Spinal cord (tissue), 10 donors: ENCODE measurements around the gene ZNF722. TPM values are rescaled to one million over a fixed set of nuclear protein-coding genes. Genes with fewer than 3 reads are reported as not detected.
A peak's percentile ranks its signal among the peaks of the same experiment; 100 is the strongest.
"Not testable (repeated sequence)": the region's sequence is repeated elsewhere in the genome, so short reads cannot be mapped to it uniquely, and the experiment has no call there.

ENCODE experiments used
- DNase-seq, 6 donors: peaks; one replicate each; pipeline versions ENCODE4 v3.0.0 to v3.0.0-alpha.2; 2013 to 2015; ENCODE audit warnings: low spot score in 6 of 6, low read depth in 4 of 6
- H3K27ac ChIP-seq: one replicate; pipeline ENCODE4 v1.5.1; 2013; ENCODE audit warnings: low read depth, low read length, control low read depth
- H3K27me3 ChIP-seq: one replicate; pipeline ENCODE4 v1.6.1; 2013; ENCODE audit warnings: low read length; ENCODE audit not compliant: control insufficient read depth, insufficient read depth
- H3K36me3 ChIP-seq: one replicate; pipeline ENCODE4 v1.6.1; 2013; ENCODE audit warnings: low read length; ENCODE audit not compliant: control insufficient read depth, insufficient read depth
- H3K4me1 ChIP-seq: one replicate; pipeline ENCODE4 v1.6.1; 2013; ENCODE audit warnings: low read length; ENCODE audit not compliant: control insufficient read depth, insufficient read depth
- H3K4me3 ChIP-seq: one replicate; pipeline ENCODE4 v1.5.1; 2013; ENCODE audit warnings: low read depth, low read length, control low read depth
- H3K9me3 ChIP-seq: one replicate; pipeline ENCODE4 v1.6.1; 2013; ENCODE audit warnings: low read length; ENCODE audit not compliant: control insufficient read depth, insufficient read depth
- WGBS: methylation state at CpG from one replicate; pipeline ENCODE4 v1.1.5; 2013; ENCODE audit warnings: missing lambda C conversion rate; ENCODE audit not compliant: insufficient coverage; 5-methylcytosine and 5-hydroxymethylcytosine counted together
- long read RNA-seq, 4 donors: transcript quantifications; one replicate each; lab custom pipeline, GENCODE V29; 2026
- polyA plus RNA-seq, 2 donors: library from polyadenylated mRNA; unstranded; fragments of 120-200 nt; gene quantifications; one replicate each; pipeline ENCODE4 v1.2.1, GENCODE V29; 2013; ENCODE audit not compliant: insufficient read length in 2 of 2
- total RNA-seq, 2 donors: library from RNA; depleted of rRNA in 1 of 2; stranded (reverse); fragments of 120-200 nt in 1 of 2; fragments of >200 nt in 1 of 2; gene quantifications; one replicate each; pipeline versions ENCODE4 v1.2.3 to v1.2.4, GENCODE V29; 2013 to 2014
- donor health status: healthy.

The ZNF722 gene
- total RNA-seq (not detected), polyA plus RNA-seq (not detected)
- long read RNA-seq, donor 1, result 0 reads
- long read RNA-seq, donor 2, result 0 reads
- long read RNA-seq, donor 3, result 0 reads
- long read RNA-seq, donor 4, result 0 reads

DNA sequence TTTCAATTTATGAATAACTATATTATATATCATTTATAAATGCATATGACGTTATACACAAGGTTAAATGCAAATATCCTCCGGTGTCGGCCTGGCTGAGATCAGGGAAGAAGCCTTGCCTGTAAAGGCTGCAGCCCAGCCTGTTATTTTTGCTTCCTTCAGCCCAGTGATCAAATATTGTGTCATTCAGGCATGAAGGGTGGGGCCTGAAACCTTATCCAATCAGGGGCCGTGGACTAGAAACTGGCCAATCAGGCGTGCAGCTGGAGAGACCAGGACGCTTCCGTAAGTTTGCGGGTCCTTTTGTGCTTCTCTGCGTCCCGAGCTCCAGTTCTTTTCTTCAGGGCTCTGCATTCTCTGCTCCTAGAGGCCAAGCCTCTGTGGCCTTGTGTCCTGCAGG, at the start of gene ZNF722:
Gene ZNF722 (plus strand): TSS at position 301 of the 400 bp plus-strand sequence. CDS start 113 bp downstream, outside the sequence.
- H3K27ac ChIP-seq, result no peak within 1 kb of the TSS
- WGBS, result 92% methylated on average over 9 of the region's 10 CpGs
- H3K4me3 ChIP-seq, result no peak within 1 kb of the TSS
- no peaks in the 10 kb centered on the region for H3K27me3 ChIP-seq
- H3K9me3 ChIP-seq, result peaks cover 1% of the 10 kb centered on the region
- no peak for DNase-seq
- H3K4me1 ChIP-seq, result no peaks in the 10 kb centered on the region
- H3K36me3 ChIP-seq, result no peaks in the 10 kb centered on the region

DNA sequence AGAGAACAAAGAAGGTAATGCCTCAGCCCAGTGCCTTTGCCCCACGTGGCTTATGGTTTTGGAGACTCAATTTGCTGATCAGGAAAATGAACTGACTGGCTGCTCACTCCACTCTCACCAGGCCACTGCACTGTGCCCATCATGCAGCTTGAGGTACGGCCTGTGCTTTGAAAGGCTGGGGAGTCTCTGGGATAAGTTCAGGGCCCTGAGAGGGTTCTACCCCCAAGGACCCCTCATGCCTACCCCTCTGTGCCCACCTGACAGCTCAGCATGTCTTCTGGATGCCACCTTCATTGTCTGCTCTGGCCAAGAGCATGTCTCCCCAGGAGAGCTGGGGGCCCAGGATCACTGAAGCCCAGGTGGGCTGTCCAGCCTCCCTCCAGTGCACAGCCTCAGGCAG, 45.5 kb upstream of the ZNF722 start:
- H3K27me3 ChIP-seq, result no peaks in the 10 kb centered on the region
- no peaks in the 10 kb centered on the region for H3K4me1 ChIP-seq
- DNase-seq, result no peak
- 71% methylated on average over 2 of the region's 2 CpGs for WGBS
- H3K9me3 ChIP-seq, result peaks cover 16% of the 10 kb centered on the region
- H3K4me3 ChIP-seq, result no peak overlapping the region
- H3K36me3 ChIP-seq, result no peaks in the 10 kb centered on the region
- no peak overlapping the region for H3K27ac ChIP-seq

DNA sequence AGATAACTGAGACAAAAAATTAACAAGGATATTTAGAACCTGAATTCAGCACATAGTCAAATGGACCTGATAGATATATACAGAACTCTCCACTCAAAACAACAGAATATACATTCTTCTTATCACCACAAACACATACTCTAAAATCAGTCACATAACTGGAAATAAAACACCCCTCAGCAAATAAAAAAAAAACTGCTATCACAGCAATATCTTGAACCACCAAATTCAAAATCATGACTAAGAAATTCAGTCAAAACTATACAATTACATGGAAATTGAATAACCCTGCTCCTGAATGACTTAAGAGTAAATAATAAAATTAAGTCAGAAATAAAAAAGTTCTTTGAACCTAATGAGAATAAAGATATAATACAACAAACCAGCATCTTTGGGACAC, 30.0 kb upstream of the ZNF722 start:
- no peaks in the 10 kb centered on the region for H3K27me3 ChIP-seq
- no peak overlapping the region for H3K4me3 ChIP-seq
- H3K4me1 ChIP-seq, result no peaks in the 10 kb centered on the region
- no peak overlapping the region for H3K27ac ChIP-seq
- no peak for DNase-seq
- no peaks in the 10 kb centered on the region for H3K36me3 ChIP-seq
- peaks cover 4% of the 10 kb centered on the region for H3K9me3 ChIP-seq

DNA sequence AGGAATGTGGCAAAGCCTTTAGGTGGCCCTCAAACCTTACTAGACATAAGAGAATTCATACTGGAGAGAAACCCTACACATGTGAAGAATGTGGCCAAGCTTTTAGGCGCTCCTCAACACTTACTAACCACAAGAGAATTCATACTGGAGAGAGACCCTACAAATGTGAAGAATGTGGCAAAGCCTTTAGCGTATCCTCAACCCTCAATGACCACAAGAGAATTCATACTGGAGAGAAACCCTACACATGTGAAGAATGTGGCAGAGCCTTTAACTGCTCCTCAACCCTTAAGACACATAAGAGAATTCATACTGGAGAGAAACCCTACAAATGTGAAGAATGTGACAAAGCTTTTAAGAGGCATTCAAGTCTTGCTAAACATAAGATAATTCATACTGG, 16.8 kb downstream of the ZNF722 start:
- not testable (repeated sequence) for H3K27ac ChIP-seq, H3K27me3 ChIP-seq, H3K36me3 ChIP-seq, H3K4me3 ChIP-seq, H3K9me3 ChIP-seq, H3K4me1 ChIP-seq, DNase-seq
- no CpG with 5 or more reads among the region's 2 CpGs for WGBS

DNA sequence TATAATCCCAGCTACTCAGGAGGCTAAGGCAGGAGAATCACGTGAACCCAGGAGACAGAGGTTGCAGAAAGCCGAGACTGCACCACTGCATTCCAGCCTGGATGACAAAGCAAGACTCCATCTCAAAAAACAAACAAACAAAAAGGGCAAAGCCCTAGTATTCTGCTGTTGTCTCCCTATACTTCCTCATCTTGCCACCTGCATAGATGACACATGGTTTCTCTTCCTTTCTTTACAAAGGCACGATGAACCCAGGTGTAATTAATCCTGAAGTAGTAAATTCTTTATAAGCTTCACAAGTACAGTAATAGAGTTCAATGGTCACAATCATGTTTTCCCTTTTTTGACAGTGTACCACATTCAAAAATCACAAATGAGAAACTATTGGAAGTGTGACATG, 36.7 kb downstream of the ZNF722 start:
- Histone ChIP-seq H3K36me3 (no peaks in the 10 kb centered on the region), H3K9me3 (peaks cover 4% of the 10 kb centered on the region), H3K27me3 (no peaks in the 10 kb centered on the region), H3K27ac (no peak overlapping the region), H3K4me1 (no peaks in the 10 kb centered on the region), H3K4me3 (no peak overlapping the region)
- no peak for DNase-seq
- 76% methylated on average over 2 of the region's 3 CpGs for WGBS

DNA sequence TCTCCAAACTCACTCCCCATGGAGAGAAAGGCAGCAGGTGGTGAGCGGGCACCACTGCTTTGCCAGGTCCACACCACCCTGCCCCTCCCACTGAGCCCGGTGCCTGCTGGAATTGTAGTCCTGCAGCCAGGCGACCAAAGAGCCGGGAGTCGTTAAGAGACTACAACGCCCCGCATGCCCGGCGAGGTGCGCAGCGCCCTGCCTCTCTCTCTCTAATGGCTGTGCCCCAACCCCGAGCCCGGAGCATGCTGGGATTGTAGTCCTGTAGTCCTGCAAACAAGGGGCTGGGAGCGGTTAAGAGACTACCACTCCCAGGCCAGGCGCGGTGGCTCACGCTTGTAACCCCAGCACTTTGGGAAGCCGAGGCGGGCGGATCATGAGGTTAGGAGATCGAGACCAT, 38.4 kb downstream of the ZNF722 start:
- H3K36me3 ChIP-seq, result no peaks in the 10 kb centered on the region
- no peak for DNase-seq
- H3K9me3 ChIP-seq, result peaks cover 4% of the 10 kb centered on the region
- H3K27me3 ChIP-seq, result no peaks in the 10 kb centered on the region
- no peaks in the 10 kb centered on the region for H3K4me1 ChIP-seq
- H3K4me3 ChIP-seq, result no peak overlapping the region
- 13% methylated on average over 21 of the region's 21 CpGs for WGBS
- H3K27ac ChIP-seq, result no peak overlapping the region

DNA sequence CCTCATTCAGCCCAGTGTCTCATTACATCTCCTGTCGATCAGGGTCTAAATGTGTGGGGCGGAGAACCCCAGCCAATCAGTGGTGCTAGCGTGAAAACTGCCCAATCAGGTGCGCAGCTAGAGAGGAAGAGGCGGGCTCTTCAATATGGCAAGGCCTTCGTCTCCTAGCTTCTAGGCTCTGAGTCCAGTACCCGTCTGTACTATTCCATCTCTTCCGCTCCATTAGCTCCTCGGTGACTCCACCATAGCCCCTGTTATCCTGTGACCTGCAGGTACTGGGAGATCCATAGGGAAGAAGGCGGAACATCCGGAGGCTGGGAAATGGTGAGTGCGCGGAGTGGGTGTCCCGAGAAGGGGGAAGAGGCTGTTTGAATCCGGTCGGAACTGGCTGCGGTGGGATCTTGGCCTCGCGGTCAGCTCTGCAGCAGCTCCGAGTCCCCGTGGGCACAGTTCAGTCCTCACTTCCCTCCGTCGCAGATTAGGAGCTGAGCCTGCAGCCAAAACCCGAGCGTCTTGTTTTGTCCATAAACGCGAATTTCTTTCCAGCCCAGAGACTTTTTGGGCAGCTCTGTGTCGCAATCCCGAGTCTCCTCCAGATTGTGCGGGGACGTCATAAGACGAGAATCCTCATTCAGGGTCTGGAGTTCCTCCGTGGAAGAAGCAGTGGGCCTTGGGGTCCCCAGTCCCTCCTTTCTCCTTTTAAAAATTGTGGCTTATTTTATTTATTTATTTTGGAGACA, 46.8 kb downstream of the ZNF722 start, which contains the start of gene ZNF727:
Gene ZNF727 (plus strand): TSS at position 134 of the 740 bp plus-strand sequence. CDS start 188 bp downstream, at position 322.
- peak in 1 of 6 donors; percentile 62 for DNase-seq
- Histone ChIP-seq H3K4me1 (no peaks in the 10 kb centered on the region), H3K4me3 (no peak within 1 kb of the TSS), H3K36me3 (no peaks in the 10 kb centered on the region), H3K27me3 (no peaks in the 10 kb centered on the region), H3K9me3 (peaks cover 6% of the 10 kb centered on the region), H3K27ac (no peak within 1 kb of the TSS)
- WGBS, result 4% methylated on average over 31 of the region's 33 CpGs

DNA sequence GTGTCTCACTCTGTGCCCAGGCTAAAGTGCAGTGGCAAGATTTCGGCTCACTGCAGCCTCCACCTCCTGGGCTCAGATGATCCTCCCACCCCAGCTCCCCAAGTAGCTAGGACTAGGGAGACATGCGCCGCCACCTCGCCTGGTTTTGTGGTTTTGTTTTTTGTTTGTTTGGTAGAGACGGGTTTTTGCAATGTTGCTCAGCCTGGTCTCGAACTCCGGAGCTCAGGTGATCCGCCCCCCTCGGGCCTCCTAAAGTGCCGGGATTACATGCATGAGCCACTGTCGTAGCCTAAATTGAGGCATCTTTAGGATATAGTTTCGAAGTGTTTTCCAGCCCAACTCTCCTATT, 47.4 kb downstream of the ZNF722 start:
- Histone ChIP-seq H3K4me3 (no peak overlapping the region), H3K27ac (no peak overlapping the region), H3K9me3 (peaks cover 6% of the 10 kb centered on the region), H3K4me1 (no peaks in the 10 kb centered on the region), H3K36me3 (no peaks in the 10 kb centered on the region), H3K27me3 (no peaks in the 10 kb centered on the region)
- no CpG with 5 or more reads among the region's 12 CpGs for WGBS
- no peak for DNase-seq
